LNCAP (cell line): ENCODE measurements around the gene ANXA5.
A peak's percentile ranks its signal among the peaks of the same experiment; 100 is the strongest.

Source experiments
- CTCF ChIP-seq: fragments of 450-650 bp; IDR thresholded peaks from 2 replicates; pipeline ENCODE4 v1.5.1; 2017; ENCODE audit warnings: mild to moderate bottlenecking

Gene ANXA5

GRCh38 chr4:121658125-121658524, 38.7 kb downstream of the ANXA5 start:
- TF ChIP-seq CTCF = no peak

DNA sequence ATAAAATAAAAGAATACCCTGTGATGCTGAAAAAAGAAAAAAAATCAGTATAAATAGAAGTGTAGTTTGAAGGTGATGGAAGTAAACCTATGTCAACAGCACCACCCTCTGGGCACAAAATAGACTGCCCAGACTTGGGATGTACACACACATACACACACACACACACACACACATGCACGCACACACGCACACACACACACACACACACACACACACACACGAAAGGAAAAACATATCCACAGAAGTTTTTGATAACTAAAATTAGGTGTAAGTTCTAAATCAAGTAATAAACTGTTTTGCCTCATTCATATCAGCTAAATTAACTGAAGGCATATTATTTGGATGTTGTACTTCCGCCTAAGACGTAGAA, 40.5 kb downstream of the ANXA5 start:
- peak; percentile 57 for TF ChIP-seq CTCF

DNA sequence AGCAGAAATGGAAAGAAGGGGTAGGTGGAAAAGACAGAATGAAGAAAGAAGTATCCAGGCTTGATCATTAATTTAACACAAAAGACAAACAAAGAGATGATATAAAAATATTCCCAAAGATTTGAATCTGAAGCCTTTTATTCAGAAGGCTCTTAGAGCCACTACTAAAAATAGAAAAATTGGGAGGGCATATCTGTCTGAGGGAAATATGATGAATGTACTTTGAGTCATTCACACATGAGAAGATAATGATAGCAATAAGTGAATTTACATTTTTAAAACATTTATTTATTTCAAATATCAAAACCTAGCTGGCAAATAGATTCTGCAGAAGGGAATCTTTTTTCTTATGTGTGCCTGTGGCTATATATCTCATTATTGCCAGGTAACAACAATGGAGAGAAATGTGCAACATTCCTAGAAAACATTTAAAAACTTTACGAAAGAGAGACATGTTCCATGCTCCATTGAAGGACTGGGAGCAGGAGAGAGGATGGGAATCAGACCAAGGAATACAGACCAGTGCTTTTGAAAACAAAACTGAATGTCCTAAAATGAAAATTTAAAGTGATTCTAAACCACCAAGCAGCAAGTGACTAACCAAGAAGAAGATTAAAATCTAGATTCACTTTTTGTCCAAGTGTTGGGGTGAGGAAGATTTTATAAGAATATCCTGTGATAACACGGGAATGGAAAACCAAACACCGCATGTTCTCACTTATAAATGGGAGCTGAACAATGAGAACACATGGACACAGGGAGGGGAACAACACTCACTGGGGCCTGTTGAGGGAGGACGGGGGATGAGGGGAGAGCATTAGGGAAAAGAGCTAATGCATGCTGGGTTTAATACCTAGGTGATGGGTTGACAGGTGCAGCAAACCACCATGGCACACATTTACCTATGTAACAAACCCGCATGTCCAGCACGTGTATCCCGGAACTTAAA, 41.2 kb downstream of the ANXA5 start:
- TF ChIP-seq CTCF = no peak

DNA sequence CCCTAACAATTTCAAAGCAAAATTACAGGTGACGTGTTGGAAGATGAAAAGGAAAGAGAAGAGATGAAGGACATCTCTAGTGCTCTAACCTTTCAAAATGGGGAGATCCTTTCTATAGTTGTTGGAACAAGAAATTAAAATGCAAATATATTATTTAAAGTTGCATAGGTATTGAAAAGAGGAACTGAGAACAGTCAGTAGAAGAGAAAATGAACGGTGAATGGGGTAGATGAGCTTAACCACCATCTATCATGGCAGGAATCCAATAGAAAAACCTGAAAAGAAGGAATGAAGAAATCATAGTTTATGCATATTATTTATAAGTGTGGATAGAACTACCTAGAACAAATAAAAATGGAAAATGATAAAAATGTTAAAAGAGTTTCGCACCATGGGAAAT, 42.0 kb downstream of the ANXA5 start:
- TF ChIP-seq CTCF = no peak

DNA sequence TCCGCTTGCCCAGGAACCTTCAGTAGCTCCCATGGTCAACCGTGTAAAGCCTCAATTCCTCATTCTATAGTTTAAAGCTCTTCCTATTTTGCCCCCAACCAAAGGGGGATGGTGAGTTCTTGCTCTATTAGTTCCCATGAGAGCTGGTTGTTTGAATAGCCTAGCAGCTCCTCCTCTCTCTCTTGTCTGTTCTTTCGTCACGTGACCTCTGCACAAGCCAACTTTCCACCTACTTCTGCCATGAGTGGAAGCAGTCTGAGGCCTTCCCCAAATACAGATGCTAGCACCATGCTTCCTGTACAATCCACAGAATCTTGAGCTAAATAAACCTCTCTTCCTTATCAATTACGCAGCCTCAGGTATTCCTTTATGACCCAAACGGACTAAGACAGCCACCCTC, 42.8 kb downstream of the ANXA5 start:
- no peak for TF ChIP-seq CTCF

DNA sequence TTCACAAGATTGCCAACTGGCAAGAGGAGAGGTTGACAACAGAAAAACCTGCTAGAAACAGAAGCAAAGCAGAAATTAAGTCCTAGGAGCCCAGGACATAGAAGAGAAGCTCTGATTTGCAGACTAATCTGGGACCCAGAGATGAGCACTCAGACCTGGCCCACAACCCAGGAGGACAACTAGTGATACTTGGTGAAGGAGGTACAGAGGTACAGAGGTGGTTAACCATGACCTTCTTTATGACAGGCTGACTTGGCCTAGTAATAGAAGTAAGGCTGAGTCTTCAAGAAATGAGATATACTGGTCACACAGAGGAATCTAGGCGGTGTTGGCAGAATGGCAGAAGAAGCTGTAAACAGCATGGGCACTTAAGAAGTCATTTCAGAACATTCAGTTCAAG, 43.6 kb downstream of the ANXA5 start:
- TF ChIP-seq CTCF = no peak

GRCh38 chr4:121651597-121651996, 45.2 kb downstream of the ANXA5 start:
- no peak for TF ChIP-seq CTCF

GRCh38 chr4:121650741-121651140, 46.0 kb downstream of the ANXA5 start:
- TF ChIP-seq CTCF = no peak
